ENCODE results near the gene SMO. TPM values are rescaled to one million over a fixed set of nuclear protein-coding genes. Genes with fewer than 3 reads are reported as not detected.

Gene SMO
- total RNA-seq, 1 experiment from 2014 or later: 12.8 TPM

DNA sequence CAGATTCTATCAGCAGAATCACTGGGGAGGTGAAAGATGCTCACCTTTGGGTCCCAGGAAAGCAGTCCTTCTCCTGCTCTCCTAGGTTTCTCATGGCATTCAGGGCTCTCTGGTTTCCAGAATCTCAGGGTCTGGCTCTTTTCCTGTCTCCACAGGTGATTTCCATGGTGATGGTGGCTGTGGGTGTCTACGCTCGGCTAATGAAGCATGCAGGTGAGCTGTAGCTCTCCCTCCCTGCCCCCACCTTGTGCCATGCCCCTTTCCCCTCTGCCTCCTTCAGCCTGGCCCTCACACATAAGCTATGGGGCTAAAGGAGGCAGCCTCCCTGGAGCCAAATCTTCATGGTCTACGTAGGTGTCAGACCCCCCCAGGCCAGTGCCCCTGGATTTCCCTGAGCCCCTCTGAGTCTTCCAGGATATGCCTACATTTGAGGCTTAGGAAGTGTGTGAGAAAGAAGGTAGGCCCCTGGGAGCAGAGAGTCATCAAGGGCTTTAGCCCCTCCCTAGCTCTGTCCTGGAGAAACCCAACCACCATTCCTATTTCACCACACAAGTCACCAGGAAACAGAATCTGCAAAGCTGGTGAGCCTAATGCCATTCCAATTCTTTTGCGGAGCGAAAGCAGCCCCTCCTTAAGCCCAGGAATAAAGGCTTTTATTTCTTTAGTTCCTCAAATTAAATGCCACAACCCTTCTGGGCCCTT, 26.8 kb upstream of the SMO start:
- H3K4me2 ChIP-seq (ENCODE audit: low read length): no peak overlapping the region
- peaks cover 0 to 2% of the 10 kb centered on the region in 2 experiments; a peak in 1 of 4 replicates for H3K36me3 ChIP-seq (ENCODE audit: control insufficient read depth in 1 of 2, insufficient read depth in 2 of 2, low read length in 2 of 2)
- no peak overlapping the region for H3K27ac ChIP-seq (ENCODE audit: low read depth, low read length)
- no TSS peak for BruUV-seq (replicated peaks)
- H3K9me2 ChIP-seq (ENCODE audit: insufficient read depth): 0 out of 2 replicates have a peak, but pooled peaks cover under 1% of the 10 kb centered on the region
- CTCF ChIA-PET: interaction anchor here (2.4 to 3.0 kb wide), 2 partner anchors 14 to 49 kb away, joined by 15 to 45 read pairs; no protein-coding TSS in a partner anchor
- no peak overlapping the region for H2AFZ ChIP-seq (ENCODE audit: low read depth, low read length, poor library complexity, severe bottlenecking)
- H3K9ac ChIP-seq (ENCODE audit: low read length): no peak overlapping the region
- no peaks in the 10 kb centered on the region for H3K9me3 ChIP-seq (ENCODE audit: control insufficient read depth in 1 of 2, insufficient read depth in 1 of 2, low read depth in 1 of 2, low read length in 2 of 2)
- H3K4me3 ChIP-seq (replicated peaks in 1 of 2; ENCODE audit: low read depth in 1 of 2, low read length in 2 of 2): no peak overlapping the region
- POLR2A ChIA-PET: no interaction called here
- intact Hi-C loops (cut with micrococcal nuclease): no loop called here
- DNase-seq (ENCODE audit: low read depth, low spot score) (no peak), ATAC-seq (no peak)
- no peaks in the 10 kb centered on the region for H3K79me2 ChIP-seq (ENCODE audit: insufficient read depth, low read length)
- RAD21 ChIA-PET (ENCODE audit: low non-redundant PET in 1 of 2, low total read pairs in 2 of 2, uncharacterized antibody in 2 of 2, unreplicated experiment in 2 of 2): no interaction called here
- no peaks in the 10 kb centered on the region for H3K4me1 ChIP-seq (ENCODE audit: control insufficient read depth in 1 of 2, insufficient read depth in 2 of 2, low read length in 2 of 2)
- H4K20me1 ChIP-seq (ENCODE audit: insufficient read depth): no peaks in the 10 kb centered on the region
- TF ChIP-seq ELF1 (IDR thresholded peaks at IDR 0.05; ENCODE audit: borderline replicate concordance, low read depth) (no peak), EGR1 (IDR thresholded peaks at IDR 0.05; ENCODE audit: low read depth) (no peak), TCF7L2 (IDR thresholded peaks at IDR 0.05; ENCODE audit: borderline replicate concordance, extremely low read depth, insufficient read depth, insufficient read length) (no peak)
- H3K27me3 ChIP-seq (ENCODE audit: insufficient read depth, low read length): no peaks in the 10 kb centered on the region

DNA sequence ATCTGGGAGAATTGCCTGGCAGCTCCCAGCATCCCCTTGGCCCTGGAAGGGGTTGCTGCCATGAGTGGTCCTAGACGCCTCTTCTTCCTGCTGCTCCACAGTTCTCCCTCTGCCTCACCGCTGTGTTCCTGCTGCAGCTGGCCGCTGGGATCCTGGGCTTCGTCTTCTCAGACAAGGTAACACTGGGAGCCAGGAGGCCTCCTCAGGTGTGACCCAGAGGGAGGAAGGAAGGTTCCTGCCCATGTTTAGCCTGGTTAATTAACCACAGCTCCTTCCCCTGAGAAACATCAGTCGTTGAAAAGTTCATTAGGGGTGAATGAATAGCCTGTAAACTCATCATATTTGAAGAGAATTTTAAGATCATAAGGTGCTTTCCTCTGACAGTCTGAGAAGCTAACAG, 25.7 kb upstream of the SMO start:
- no peaks in the 10 kb centered on the region for H3K4me1 ChIP-seq (ENCODE audit: control insufficient read depth in 1 of 2, insufficient read depth in 2 of 2, low read length in 2 of 2)
- DNase-seq (ENCODE audit: low read depth, low spot score): no peak
- peaks cover 0 to 2% of the 10 kb centered on the region in 2 experiments; a peak in 1 of 4 replicates for H3K36me3 ChIP-seq (ENCODE audit: control insufficient read depth in 1 of 2, insufficient read depth in 2 of 2, low read length in 2 of 2)
- H3K9ac ChIP-seq (ENCODE audit: low read length): no peak overlapping the region
- no peaks in the 10 kb centered on the region for H3K27me3 ChIP-seq (ENCODE audit: insufficient read depth, low read length)
- BruUV-seq (replicated peaks): no TSS peak
- H2AFZ ChIP-seq (ENCODE audit: low read depth, low read length, poor library complexity, severe bottlenecking): no peak overlapping the region
- H3K9me2 ChIP-seq (ENCODE audit: insufficient read depth): no peaks in the 10 kb centered on the region
- no peak overlapping the region for H3K4me2 ChIP-seq (ENCODE audit: low read length)
- POLR2A ChIA-PET: no interaction called here
- TF ChIP-seq SP1 (IDR thresholded peaks at IDR 0.05; ENCODE audit: low read depth) (no peak), RAD21 (IDR thresholded peaks at IDR 0.05; ENCODE audit: low read depth) (no peak), SIN3A (IDR thresholded peaks at IDR 0.05; ENCODE audit: low read depth) (no peak), FOSL1 (IDR thresholded peaks at IDR 0.05; ENCODE audit: low read depth) (no peak), CEBPB (IDR thresholded peaks at IDR 0.05; ENCODE audit: low read depth) (no peak), EZH2 (IDR thresholded peaks at IDR 0.05) (no peak)
- TF ChIP-seq, protein P1, sequence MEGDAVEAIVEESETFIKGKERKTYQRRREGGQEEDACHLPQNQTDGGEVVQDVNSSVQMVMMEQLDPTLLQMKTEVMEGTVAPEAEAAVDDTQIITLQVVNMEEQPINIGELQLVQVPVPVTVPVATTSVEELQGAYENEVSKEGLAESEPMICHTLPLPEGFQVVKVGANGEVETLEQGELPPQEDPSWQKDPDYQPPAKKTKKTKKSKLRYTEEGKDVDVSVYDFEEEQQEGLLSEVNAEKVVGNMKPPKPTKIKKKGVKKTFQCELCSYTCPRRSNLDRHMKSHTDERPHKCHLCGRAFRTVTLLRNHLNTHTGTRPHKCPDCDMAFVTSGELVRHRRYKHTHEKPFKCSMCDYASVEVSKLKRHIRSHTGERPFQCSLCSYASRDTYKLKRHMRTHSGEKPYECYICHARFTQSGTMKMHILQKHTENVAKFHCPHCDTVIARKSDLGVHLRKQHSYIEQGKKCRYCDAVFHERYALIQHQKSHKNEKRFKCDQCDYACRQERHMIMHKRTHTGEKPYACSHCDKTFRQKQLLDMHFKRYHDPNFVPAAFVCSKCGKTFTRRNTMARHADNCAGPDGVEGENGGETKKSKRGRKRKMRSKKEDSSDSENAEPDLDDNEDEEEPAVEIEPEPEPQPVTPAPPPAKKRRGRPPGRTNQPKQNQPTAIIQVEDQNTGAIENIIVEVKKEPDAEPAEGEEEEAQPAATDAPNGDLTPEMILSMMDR (IDR thresholded peaks at IDR 0.05 in 2 of 3, conservative IDR thresholded peaks at IDR 0.05 in 1 of 3; ENCODE audit: borderline replicate concordance in 1 of 3, insufficient read depth in 1 of 3, low read depth in 2 of 3, low read length in 2 of 3): no peak
- RAD21 ChIA-PET (ENCODE audit: low non-redundant PET in 1 of 2, low total read pairs in 2 of 2, uncharacterized antibody in 2 of 2, unreplicated experiment in 2 of 2): no interaction called here
- H3K79me2 ChIP-seq (ENCODE audit: insufficient read depth, low read length): no peaks in the 10 kb centered on the region
- H3K9me3 ChIP-seq (ENCODE audit: control insufficient read depth in 1 of 2, insufficient read depth in 1 of 2, low read depth in 1 of 2, low read length in 2 of 2): no peaks in the 10 kb centered on the region
- no peak overlapping the region for H3K27ac ChIP-seq (ENCODE audit: low read depth, low read length)
- no peaks in the 10 kb centered on the region for H4K20me1 ChIP-seq (ENCODE audit: insufficient read depth)
- no peak overlapping the region for H3K4me3 ChIP-seq (replicated peaks in 1 of 2; ENCODE audit: low read depth in 1 of 2, low read length in 2 of 2)
- intact Hi-C loops (cut with micrococcal nuclease): no loop called here
- CTCF ChIA-PET: interaction anchor here (1.6 to 3.0 kb wide), 4 partner anchors 10 to 48 kb away, joined by 12 to 45 read pairs (median 18); no protein-coding TSS in a partner anchor
- ATAC-seq: no peak
